ACHN (cell line): ENCODE data around the gene NEDD4L.
"Not testable (repeated sequence)": the region's sequence is repeated elsewhere in the genome, so short reads cannot be mapped to it uniquely, and the experiment has no call there.

Experiments
- DNase-seq: peaks from one replicate; pipeline ENCODE4 v3.0.0-alpha.2; 2015
- in situ Hi-C: cut with HindIII; loops from 2 replicates; pipeline ENCODE4 v1.10.0; 2017; ENCODE audit warnings: low sequenced_read_pairs, low pct_ligation_motif_present, low pct_unique_long_range_greater_than_20kb

NEDD4L gene

GRCh38 chr18:58373481-58373880, 329.5 kb downstream of the NEDD4L start:
- no peak for DNase-seq
- in situ Hi-C loops = no loop called here

GRCh38 chr18:58375051-58375450, 331.0 kb downstream of the NEDD4L start:
- in situ Hi-C loops = no loop called here
- DNase-seq = no peak

GRCh38 chr18:58378411-58379379, 334.7 kb downstream of the NEDD4L start:
- in situ Hi-C loops = no loop called here
- DNase-seq = no peak

- DNase-seq = no peak
- in situ Hi-C loops = no loop called here
Observed at GRCh38 chr18:58379443-58379842, 335.4 kb downstream of the NEDD4L start.

- in situ Hi-C loops, DNase-seq: not testable (repeated sequence)
Observed at GRCh38 chr18:58380113-58380512, 336.1 kb downstream of the NEDD4L start.

GRCh38 chr18:58381676-58382411, 337.8 kb downstream of the NEDD4L start:
- in situ Hi-C loops = no loop called here
- no peak for DNase-seq

GRCh38 chr18:58382446-58382845, 338.4 kb downstream of the NEDD4L start:
- in situ Hi-C loops = no loop called here
- DNase-seq = no peak

- in situ Hi-C loops = no loop called here
- DNase-seq = no peak
Observed at GRCh38 chr18:58385472-58385871, 341.4 kb downstream of the NEDD4L start.

- DNase-seq = no peak
- in situ Hi-C loops = no loop called here
Observed at GRCh38 chr18:58386780-58387179, 342.8 kb downstream of the NEDD4L start.

- in situ Hi-C loops = no loop called here
- no peak for DNase-seq
Observed at GRCh38 chr18:58387716-58388115, 343.7 kb downstream of the NEDD4L start.

- no peak for DNase-seq
- in situ Hi-C loops = no loop called here
Observed at GRCh38 chr18:58388736-58389135, 344.7 kb downstream of the NEDD4L start.

- DNase-seq = no peak
- in situ Hi-C loops = no loop called here
Observed at GRCh38 chr18:58389745-58390144, 345.7 kb downstream of the NEDD4L start.

GRCh38 chr18:58390399-58390798, 346.4 kb downstream of the NEDD4L start:
- in situ Hi-C loops = no loop called here
- no peak for DNase-seq

- in situ Hi-C loops = no loop called here
- no peak for DNase-seq
Observed at GRCh38 chr18:58391231-58391825, 347.3 kb downstream of the NEDD4L start.

- no peak for DNase-seq
- in situ Hi-C loops = no loop called here
Observed at GRCh38 chr18:58391932-58392323, 347.9 kb downstream of the NEDD4L start.

GRCh38 chr18:58392324-58393000, 348.4 kb downstream of the NEDD4L start:
- in situ Hi-C loops = no loop called here
- DNase-seq = no peak

- in situ Hi-C loops = no loop called here
- no peak for DNase-seq
Observed at GRCh38 chr18:58393295-58393694, 349.3 kb downstream of the NEDD4L start.

- DNase-seq = peak; percentile 74
- in situ Hi-C loops = no loop called here
Observed at GRCh38 chr18:58394046-58394445, 350.0 kb downstream of the NEDD4L start.
